HCEC 1CT (cell line): ENCODE measurements around the gene LSAMP.
"Not testable (repeated sequence)": the region's sequence is repeated elsewhere in the genome, so short reads cannot be mapped to it uniquely, and the experiment has no call there.

Source experiments
- DNase-seq: peaks from one replicate; pipeline ENCODE4 v3.0.0-alpha.2; 2017

Gene LSAMP

DNA sequence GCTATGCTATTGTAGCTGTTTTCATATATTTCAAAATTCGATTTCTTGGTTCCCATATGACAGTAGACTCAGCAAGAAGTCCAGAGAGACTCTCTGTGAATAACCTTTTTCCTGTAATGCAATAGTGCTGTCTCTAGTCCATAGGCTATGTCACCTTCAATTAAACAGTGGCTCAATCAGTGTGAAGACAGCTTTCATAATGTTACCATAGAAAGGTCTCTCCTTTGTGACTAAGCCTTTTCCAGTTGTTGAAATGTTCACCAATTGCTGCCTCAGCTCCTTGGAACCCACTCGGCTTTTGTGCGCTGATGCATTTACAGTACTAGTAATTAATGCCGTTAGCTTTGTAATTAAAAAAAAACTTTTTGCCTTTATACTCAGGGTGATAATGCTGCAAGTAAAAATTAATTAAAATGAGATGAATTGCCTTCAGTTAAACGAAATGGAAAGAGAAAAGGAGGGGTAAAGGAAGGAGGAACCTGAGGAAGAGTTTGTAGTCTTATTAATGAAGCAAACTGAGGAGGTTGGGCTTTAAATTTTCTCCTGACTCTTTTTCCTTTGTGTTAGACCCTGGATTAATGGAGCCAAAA is 214.8 kb downstream of the LSAMP start:
- DNase-seq = no peak

DNA sequence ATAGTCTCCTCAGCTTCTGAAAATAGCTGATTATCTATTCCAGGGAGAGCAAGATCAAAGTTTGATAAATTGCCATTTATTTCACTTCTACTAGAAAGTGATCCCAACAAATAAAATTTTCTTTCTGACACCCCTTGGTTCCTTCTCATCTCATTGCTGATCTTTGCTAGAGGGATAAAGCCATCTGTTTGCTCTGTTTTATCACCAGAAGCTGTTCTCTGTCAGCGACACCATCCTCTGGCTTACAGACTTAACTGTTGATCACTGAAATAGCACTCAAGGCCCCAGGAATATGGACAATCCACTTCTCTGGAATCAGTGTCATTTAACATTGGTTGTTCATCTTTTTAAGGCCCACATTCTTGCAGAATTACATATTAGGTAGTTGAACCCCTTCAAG is 219.0 kb downstream of the LSAMP start:
- DNase-seq = no peak

GRCh38 chr3:116216761-116217160 is 228.5 kb downstream of the LSAMP start:
- DNase-seq = no peak

DNA sequence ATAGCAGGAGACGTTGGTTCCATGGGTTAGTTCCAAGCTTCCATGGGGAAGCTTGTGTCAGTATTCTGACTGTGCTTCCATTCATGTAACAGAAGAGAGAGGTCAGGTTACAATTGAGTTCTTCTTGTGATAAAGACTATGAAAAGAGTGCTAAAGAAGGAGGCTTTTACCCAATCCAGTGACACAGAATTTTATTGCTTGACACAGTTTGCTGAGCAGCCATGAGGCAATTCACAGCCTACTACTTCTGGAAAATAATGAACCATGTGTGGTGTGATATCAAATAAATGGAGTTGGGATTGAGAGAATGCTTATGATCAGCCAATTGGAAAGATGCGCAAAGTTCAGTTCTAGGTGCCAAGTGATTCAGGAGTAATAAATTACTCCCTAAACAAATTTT is 233.4 kb downstream of the LSAMP start:
- DNase-seq = no peak

DNA sequence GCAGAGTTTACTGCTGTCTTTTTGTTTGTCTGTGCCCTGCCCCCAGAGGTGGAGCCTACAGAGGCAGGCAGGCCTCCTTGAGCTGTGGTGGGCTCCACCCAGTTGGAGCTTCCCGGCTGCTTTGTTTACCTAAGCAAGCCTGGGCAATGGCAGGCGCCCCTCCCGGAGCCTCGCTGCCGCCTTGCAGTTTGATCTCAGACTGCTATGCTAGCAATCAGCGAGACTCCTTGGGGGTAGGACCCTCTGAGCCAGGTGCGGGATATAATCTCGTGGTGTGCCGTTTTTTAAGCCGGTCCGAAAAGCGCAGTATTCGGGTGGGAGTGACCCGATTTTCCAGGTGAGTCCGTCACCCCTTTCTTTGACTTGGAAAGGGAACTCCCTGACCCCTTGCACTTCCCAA is 236.5 kb downstream of the LSAMP start:
- not testable (repeated sequence) for DNase-seq

DNA sequence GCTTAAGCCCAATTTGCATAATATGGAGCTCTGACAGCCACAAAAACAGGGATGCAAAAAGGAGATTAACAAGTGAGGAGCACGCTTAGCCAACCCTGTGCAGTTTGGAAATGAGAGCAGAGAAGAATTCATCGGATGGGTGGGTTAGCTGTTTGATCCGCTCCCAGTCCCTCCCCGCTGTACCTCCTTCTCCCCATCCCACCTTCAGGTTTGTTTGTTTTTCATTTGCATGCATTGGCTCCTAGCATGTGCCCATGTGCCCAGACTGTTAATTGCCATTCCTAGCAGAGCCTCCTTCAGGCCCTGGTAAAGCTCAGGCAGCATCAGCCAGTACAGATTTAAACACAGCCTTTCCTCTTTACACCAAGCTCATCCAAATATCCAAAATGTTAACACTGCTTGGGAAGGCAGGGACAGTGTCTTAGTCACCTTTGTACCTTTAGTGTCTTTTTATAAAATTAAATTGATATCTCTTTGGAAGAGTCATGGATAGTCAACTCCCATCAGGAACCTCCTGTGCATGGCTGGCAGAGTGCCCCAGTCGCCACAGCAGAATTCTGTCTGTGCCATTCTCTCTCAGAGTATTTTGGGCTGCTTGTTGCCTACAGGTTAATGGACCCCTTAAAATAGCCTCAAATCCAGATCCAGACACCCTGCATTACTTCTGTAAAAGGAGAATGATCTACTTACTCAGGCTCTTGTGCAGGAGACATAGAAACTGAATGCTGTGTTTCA is 244.2 kb downstream of the LSAMP start:
- no peak for DNase-seq

DNA sequence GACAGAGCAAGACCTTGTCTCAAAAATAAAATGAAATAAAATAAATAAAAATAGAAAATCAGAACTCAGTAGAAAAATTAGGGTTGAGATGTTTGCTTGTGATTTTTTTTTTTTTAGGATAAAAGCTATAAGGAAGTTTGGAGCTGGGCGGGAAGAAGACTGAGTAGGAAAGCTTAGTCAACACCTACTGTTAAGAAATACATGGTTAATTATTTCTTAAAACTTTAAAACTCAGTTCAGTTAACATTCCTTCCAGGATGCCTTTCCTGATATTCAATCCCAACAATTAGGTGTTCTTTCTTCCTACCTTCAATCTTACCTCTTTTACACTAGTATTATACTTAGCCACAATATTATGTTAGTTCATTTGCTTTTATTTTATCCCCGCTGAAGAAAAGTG is 246.2 kb downstream of the LSAMP start:
- DNase-seq = no peak

- no peak for DNase-seq
Measured at GRCh38 chr3:116198087-116198486, 247.2 kb downstream of the LSAMP start.

DNA sequence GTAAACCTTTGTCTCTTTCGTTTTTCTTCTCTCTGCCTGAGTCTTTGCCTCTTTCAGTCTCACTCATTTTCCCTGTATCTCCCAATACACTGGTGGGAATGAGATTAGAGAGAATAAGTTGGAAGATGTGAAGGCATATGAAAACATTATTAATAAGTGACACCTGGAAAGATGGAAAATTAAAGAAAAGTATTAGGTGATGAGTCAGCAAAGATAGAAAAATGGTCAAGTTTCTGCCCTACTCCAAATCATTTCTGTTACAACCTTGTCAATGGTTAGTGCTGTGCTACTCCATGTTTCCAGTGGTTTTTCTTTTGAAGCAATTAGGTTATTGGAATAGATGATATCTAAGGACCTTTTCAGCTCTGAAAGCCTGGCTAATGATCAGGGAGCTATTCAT is 252.8 kb downstream of the LSAMP start:
- no peak for DNase-seq

DNA sequence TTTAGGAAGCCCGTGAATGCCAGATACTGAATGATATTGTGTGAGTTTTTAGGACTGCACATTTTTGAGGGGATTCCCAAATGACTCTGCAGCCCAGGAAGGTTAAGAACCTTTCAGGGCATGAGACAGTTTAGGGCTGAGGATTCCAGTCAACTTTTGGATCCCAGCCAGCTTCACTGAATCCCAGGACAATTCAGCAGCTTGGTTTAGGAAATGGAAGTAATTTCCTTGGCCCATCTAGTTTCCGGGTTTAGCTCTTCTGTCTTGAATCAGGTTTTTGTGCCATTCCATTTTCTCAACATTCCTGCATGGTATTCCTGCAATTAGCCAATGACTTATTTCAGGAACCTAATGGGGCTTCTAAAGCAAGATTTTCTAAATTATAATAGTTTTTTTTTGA is 253.9 kb downstream of the LSAMP start:
- no peak for DNase-seq

DNA sequence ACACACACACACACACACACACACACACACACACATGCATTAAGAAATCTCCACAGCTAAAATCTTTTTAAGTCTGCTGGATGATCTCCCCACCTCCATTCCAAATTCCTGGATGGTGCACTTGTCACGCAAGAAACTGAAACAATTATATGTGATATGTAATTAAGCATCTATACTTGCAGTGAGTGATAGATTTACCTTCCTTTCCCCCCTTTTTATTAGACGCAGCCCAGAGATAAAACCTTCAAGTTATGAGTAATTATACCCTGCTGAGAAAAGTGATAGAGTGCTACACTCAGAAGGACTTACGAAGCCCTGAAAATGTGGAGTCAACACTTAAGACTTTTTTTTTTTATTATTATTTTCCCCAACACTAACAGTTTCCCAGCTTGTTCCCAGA is 255.2 kb downstream of the LSAMP start:
- DNase-seq = no peak

- peak; percentile 36 for DNase-seq
Measured at GRCh38 chr3:116188231-116188785, 257.0 kb downstream of the LSAMP start.

DNA sequence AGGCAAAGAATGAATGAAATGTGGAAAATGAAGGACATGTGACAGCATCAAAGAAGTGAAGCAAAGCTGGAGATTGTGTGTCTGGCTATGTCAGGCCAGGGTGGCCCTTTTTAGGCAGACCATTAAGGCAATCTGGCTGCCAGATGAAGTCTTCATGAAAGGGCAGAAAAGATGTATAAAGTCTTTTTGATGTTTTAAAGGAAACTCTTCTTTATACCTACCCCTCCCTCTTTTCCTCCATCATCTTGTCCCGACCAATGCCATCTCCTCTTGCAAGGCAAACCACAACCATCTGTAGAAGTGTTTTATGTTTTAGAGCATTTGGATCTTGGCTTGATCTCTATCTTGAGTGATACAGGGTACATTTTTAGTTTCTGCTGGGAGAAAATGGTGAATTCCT is 259.2 kb downstream of the LSAMP start:
- no peak for DNase-seq

DNA sequence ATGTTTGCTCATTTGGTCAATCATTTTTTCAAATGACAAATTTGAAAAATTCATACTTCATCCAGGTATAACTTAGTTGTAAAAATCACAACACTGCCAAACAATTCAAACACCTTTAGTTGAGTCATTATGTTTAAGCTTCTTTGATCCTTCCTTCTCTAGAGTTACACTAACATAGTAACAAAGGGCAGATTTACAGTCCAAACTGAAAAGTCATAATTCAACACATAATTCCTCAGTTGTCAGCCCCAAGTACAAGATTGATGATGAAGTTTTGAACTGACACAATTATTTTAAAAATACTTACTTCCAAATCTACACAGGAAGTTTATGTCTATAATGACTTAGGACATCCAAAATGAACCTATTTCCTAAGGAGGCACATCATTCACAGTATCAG is 264.1 kb downstream of the LSAMP start:
- DNase-seq = no peak

- peak; percentile 74 for DNase-seq
Measured at GRCh38 chr3:116179091-116179490, 266.2 kb downstream of the LSAMP start.

- no peak for DNase-seq
Measured at GRCh38 chr3:116176974-116177555, 268.2 kb downstream of the LSAMP start.

GRCh38 chr3:116166121-116166520 is 279.2 kb downstream of the LSAMP start:
- no peak for DNase-seq

GRCh38 chr3:116165641-116166040 is 279.6 kb downstream of the LSAMP start:
- no peak for DNase-seq

GRCh38 chr3:116165135-116165534 is 280.2 kb downstream of the LSAMP start:
- DNase-seq = no peak

DNA sequence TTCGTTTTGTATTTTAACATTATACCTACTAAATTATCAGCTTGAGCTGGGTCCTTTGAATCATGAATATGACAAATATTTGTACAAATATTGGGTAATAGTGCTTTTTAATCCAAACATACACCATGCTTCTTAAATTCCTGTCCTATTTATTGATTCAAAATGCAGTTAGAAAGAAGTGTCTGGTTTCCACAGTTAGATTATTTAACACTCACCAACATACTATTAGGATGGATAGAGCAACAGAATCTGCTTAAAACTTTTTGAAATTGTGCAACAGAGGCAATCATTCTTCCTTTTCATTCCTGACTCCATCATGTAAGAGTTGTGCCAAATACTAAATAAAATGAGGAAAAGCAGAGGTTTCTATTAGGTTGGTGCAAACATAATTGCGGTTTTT is 281.2 kb downstream of the LSAMP start:
- DNase-seq = peak; percentile 4

DNA sequence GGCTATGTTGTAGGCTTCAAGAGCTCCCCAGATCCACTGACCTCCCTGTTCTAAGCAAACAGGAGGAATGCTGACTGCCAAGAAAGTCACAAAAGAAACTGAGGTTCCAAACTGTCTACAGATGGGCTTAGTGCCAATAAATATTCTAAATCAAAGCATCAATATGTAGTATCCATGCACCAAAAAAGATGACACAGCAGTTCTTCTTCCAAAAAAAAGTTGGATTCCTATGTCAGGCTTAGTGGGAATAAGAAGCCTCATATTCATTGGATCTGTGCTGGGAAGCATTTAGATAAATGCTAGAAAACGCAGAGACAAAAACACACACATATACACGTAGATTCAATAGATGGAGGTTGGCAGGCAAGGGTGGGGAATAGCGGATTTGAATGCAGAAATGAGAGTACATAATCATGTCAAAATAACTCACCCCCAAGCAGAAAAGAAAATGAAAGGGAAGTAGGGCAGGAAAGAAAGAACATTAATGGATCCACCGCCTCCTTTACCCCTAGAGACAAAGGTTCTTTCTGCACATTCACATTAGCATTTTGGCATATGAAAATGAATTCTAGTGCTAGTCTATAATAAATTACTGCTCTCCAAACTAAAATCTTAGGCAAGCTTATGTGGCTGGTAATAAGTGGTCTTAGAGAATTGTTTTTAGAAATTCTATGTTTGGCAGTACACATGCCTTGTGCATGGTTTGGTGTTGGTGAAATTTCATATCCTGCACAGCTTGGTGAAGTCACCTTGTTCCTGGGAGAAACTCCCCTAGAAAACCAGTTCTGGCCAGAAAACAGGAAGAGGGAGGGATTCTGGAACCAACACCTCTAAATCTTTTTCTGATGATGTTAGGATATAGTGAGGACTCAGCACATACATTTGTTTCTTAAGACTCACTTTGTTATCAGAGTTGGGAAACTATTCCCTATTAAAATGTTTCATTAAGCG is 283.4 kb downstream of the LSAMP start:
- peak; percentile 5 for DNase-seq

- DNase-seq = no peak
Measured at GRCh38 chr3:116160594-116160993, 284.7 kb downstream of the LSAMP start.

- DNase-seq = peak; percentile 31
Measured at GRCh38 chr3:116155841-116156240, 289.4 kb downstream of the LSAMP start.
